GM19324 (cell line): ENCODE results near the gene DXO.
"Not testable (repeated sequence)": the region's sequence is repeated elsewhere in the genome, so short reads cannot be mapped to it uniquely, and the experiment has no call there.

Source experiments
- ATAC-seq: cut with Tn5 transposase; IDR thresholded peaks from one replicate; pipeline ENCODE4 v1.9.1; 2021; ENCODE audit warnings: mild to moderate bottlenecking, moderate library complexity; ENCODE audit not compliant: unreplicated experiment, low FRiP score

DXO gene

DNA sequence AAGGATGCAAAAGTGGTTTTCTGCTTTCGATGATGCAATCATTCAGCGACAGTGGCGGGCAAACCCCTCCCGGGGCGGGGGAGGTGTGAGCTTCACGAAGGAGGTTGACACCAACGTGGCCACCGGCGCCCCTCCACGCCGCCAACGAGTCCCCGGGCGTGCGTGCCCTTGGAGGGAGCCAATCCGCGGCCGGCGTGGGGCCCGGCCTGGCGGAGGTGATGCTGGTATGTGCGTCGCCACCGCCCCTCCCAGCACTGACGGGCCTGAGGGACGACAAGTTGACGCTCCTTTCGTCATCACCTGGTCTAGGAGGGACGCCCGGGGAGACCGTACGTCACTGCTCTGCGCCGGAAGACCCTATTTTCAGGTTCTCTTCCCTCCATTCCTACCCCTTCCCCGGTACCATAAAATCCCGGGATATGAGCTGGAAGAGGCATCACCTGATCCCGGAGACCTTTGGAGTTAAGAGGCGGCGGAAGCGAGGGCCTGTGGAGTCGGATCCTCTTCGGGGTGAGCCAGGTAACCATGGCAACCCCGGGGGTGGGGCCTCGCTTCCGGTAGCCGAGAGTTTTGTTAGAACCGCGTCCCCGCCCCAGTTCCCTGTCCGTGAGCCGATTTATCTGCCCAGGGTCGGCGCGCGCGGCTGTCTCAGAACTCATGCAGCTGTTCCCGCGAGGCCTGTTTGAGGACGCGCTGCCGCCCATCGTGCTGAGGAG, at the start of gene DXO:
TSS of gene DXO (minus strand) at position 146 of the 716 bp plus-strand sequence. CDS start 463 bp downstream, outside the sequence.
- peak; percentile 95 for ATAC-seq

- not testable (repeated sequence) for ATAC-seq
Observed at GRCh38 chr6:32014547-32014946, 42.6 kb upstream of the DXO start, which contains the start of gene C4B. Gene C4B, plus strand, starts transcription at chr6:32014795. Its CDS starts 51 bp downstream, at chr6:32014846.

- not testable (repeated sequence) for ATAC-seq
Observed at GRCh38 chr6:32013738-32014137, 41.8 kb upstream of the DXO start.

GRCh38 chr6:32012941-32013617, 41.1 kb upstream of the DXO start:
- not testable (repeated sequence) for ATAC-seq

GRCh38 chr6:32010856-32011530, 39.1 kb upstream of the DXO start:
- ATAC-seq = not testable (repeated sequence)

GRCh38 chr6:32009537-32009936, 37.6 kb upstream of the DXO start:
- ATAC-seq = not testable (repeated sequence)

GRCh38 chr6:32008616-32009015, 36.7 kb upstream of the DXO start:
- ATAC-seq = not testable (repeated sequence)

- not testable (repeated sequence) for ATAC-seq
Observed at GRCh38 chr6:32008037-32008436, 36.1 kb upstream of the DXO start.

DNA sequence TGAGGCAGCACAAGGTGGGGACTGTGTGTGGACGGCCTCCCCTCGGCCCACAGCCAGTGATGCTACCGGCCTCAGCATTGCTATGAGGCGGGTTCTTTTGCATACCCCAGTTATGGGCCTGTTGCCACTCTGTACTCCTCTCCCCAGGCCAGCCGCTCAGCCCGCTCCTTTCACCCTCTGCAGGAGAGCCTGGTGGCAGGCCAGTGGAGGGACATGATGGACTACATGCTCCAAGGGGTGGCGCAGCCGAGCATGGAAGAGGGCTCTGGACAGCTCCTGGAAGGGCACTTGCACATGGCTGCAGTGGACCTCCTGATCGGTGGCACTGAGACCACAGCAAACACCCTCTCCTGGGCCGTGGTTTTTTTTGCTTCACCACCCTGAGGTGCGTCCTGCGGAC, 35.1 kb upstream of the DXO start:
- not testable (repeated sequence) for ATAC-seq

GRCh38 chr6:32005991-32006529, 34.1 kb upstream of the DXO start:
- not testable (repeated sequence) for ATAC-seq

DNA sequence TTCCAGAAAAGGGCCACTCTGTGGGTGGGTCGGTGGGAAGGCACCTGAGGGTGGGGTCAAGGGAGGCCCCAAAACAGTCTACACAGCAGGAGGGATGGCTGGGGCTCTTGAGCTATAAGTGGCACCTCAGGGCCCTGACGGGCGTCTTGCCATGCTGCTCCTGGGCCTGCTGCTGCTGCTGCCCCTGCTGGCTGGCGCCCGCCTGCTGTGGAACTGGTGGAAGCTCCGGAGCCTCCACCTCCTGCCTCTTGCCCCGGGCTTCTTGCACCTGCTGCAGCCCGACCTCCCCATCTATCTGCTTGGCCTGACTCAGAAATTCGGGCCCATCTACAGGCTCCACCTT, 33.6 kb upstream of the DXO start:
- ATAC-seq = not testable (repeated sequence)

DNA sequence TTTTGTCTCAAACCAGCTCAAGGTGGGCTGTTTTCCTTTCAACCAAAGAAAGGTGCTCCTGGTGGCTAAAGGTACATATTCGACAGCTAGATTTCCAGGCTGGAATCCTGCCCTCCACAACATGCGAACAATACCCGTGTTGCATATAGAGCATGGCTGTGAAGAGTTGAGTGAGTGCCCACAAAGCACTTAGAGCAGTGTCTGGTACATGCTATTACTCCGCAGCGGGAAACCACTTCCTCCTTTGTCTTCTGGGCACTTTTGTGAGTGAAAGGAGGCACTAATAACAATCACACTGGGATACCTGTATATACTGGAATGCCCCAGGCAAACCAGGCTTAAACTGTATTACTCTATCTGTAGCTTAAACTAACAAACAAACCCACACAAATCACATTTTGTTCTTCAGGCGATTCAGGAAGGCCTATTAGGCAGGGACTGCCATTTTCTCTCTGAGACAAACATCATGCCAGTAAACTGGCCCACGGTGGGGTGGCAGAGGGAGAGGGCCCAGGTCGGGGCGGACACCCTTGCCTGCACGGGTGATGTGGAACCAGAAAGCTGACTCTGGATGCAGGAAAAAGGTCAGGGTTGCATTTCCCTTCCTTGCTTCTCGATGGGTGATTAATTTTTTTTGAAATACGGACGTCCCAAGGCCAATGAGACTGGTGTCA, 33.1 kb upstream of the DXO start:
- ATAC-seq = not testable (repeated sequence)

GRCh38 chr6:32004393-32004792, 32.5 kb upstream of the DXO start:
- ATAC-seq = not testable (repeated sequence)

DNA sequence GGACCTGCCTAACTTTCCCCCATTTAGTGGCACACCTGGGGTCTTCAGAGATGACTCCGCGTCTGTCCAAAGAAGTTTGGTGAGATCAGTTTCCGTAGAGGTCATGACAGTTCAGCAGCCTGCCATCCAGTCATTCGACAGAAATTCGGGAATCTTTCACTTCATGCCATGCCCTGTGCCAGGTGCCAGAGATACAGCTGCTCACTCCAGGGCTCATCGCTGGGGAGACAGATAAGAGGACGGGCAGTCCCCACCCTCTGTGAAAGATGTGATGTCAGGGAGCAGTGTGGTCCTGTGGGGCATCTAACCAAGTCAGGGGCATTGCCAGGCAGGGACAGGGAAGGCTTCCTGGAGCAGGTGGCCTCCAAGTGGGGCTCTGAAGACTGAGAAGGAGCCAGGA, 31.4 kb upstream of the DXO start:
- not testable (repeated sequence) for ATAC-seq

DNA sequence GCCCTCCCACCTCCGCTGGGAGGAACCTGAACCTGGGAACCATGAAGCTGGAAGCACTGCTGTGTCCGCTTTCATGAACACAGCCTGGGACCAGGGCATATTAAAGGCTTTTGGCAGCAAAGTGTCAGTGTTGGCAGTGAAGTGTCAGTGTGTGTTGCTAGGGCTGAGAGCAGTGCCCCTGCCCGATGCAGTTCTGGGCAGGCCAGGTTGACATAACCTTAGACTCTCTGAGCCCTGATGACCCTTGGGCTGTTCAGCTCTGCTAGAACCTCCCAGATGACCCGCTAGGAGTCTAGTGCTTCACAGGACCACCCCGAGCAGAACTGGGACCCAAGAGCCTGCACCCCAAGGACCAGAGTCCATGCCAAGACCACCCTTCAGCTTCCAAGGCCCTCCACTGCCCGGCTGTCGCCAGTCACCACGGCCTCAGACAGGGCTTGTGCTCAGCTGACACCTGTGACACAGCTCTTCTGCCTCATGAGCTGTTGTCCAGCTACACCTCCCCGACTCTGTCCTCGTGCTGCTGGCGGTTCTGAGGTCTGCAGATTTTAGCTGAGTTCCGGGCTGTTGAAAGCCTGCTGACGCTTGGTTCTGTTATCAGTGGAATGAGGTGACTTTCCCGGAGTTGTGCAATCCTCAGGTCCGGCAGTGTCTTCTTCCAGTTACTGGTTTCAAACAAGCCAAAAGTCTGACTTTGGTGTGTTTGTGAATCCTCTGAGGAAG, 30.8 kb upstream of the DXO start:
- not testable (repeated sequence) for ATAC-seq

GRCh38 chr6:31996385-31996784, 24.4 kb upstream of the DXO start:
- not testable (repeated sequence) for ATAC-seq

GRCh38 chr6:31994421-31994820, 22.5 kb upstream of the DXO start:
- not testable (repeated sequence) for ATAC-seq

GRCh38 chr6:31989363-31989762, 17.4 kb upstream of the DXO start:
- ATAC-seq = not testable (repeated sequence)

- ATAC-seq = not testable (repeated sequence)
Observed at GRCh38 chr6:31981744-31982143, 9.8 kb upstream of the DXO start, which contains the start of gene C4A. Gene C4A, plus strand, starts transcription at chr6:31982057. Its CDS starts 51 bp downstream, at chr6:31982108.

DNA sequence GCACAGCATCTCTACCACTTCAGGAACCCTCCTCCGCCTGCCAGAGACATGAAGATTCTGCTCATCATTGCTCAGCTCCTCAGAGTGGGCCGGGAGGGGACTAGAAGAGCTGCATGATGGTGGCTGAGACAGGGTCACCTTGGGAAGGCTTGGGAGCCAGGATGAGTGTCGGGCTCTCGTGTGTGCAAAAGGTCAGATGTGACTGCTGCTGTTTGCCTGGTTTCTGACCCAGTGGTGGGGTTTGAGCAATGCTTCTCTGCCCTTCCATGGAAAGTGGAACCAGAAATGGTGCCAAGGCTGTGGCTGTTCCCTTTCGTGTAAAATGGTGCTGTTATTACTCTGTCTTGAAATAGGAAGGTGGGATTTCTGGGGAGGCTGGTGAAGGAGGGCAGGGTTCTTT, 9.1 kb upstream of the DXO start:
- ATAC-seq = not testable (repeated sequence)
